ENCODE measurements around the gene SENP5. TPM values are rescaled to one million over a fixed set of nuclear protein-coding genes. Genes with fewer than 3 reads are reported as not detected.

SENP5 gene
- total RNA-seq, 1 donor from 2014 or later: 49.6 TPM

DNA sequence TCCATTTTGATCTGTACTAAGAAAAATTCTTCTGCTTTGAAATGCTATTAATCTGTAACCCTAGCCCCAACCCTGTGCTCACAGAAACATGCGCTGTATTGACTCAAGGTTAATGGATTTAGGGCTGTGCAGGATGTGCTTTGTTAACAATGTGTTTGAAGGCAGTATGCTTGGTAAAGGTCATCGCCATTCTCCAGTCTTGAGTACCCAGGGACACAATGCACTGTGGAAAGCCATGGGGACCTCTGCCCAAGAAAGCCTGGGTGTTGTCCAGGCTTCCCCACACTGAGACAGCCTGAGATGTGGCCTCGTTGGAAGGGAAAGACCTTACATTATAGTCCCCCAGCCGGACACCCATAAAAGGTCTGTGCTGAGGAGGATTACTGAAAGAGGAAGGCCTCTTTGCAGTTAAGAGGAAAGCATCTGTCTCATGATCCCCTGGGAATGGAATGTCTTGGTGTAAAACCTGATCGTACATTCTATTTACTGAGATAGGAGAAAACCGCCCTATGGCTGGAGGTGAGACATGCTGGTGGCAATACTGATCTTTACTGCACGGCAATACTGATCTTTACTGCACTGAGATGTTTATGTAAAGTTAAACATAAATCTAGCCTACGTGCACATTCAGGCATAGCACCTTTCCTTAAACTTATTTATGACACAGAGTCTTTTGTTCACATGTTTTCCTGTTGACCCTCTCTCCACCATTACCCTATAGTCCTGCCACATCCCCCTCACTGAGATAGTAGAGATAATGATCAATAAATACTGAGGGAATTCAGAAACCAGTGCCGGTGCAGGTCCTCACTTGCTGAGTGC lies 94.6 kb downstream of the SENP5 start:
- Mint-ChIP-seq H3K36me3 (ENCODE audit: unreplicated experiment) (peaks cover 7% of the 10 kb centered on the region), H3K4me1 (ENCODE audit: low read depth, unreplicated experiment) (peaks cover 11% of the 10 kb centered on the region), H3K4me3 (ENCODE audit: unreplicated experiment) (peak overlapping the region; percentile 26), H3K27me3 (ENCODE audit: unreplicated experiment) (peaks cover 18% of the 10 kb centered on the region), H3K27ac (ENCODE audit: unreplicated experiment) (peak overlapping the region; percentile 74), H3K9me3 (ENCODE audit: unreplicated experiment) (no peaks in the 10 kb centered on the region)
- no peak for DNase-seq
- TF ChIP-seq, protein P1, sequence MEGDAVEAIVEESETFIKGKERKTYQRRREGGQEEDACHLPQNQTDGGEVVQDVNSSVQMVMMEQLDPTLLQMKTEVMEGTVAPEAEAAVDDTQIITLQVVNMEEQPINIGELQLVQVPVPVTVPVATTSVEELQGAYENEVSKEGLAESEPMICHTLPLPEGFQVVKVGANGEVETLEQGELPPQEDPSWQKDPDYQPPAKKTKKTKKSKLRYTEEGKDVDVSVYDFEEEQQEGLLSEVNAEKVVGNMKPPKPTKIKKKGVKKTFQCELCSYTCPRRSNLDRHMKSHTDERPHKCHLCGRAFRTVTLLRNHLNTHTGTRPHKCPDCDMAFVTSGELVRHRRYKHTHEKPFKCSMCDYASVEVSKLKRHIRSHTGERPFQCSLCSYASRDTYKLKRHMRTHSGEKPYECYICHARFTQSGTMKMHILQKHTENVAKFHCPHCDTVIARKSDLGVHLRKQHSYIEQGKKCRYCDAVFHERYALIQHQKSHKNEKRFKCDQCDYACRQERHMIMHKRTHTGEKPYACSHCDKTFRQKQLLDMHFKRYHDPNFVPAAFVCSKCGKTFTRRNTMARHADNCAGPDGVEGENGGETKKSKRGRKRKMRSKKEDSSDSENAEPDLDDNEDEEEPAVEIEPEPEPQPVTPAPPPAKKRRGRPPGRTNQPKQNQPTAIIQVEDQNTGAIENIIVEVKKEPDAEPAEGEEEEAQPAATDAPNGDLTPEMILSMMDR (IDR thresholded peaks at IDR 0.05; ENCODE audit: partially characterized antibody, unreplicated experiment): no peak

DNA sequence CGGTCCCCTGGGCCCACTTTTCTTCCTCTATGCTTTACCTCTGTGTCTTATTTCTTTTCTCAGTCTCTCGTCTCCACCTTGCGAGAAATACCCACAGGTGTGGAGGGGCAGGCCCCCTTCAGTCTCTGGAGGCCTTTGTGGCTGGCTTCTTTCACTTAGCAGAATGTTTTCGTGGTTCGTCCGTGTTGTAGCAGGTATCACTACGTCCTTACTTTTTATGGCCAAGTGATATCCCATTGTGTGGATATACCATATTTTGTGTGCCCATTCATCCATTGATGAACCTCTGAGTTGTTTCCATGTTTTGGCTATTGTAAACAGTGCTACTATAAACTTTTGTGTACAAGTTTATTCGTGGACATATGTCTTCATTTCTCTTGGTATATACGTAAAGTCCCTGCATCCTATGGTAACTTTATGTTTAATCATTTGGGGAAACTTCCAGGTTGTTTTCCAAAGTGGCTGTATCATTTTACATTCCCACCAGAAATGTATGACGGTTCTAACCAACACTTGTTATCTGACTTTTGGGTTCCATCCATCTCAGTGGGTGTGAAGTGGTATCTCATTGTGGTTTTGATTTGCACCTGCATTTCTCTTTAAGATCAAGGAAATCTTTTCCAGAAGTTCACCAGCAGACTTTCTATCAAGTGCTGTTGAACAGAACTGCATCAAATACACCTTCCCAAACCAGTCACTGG lies 95.4 kb downstream of the SENP5 start:
- no peak for DNase-seq
- TF ChIP-seq, protein P1 (IDR thresholded peaks at IDR 0.05; ENCODE audit: partially characterized antibody, unreplicated experiment): no peak
- Mint-ChIP-seq H3K36me3 (ENCODE audit: unreplicated experiment) (peaks cover 11% of the 10 kb centered on the region), H3K9me3 (ENCODE audit: unreplicated experiment) (no peaks in the 10 kb centered on the region), H3K27ac (ENCODE audit: unreplicated experiment) (peak overlapping the region; percentile 74), H3K4me3 (ENCODE audit: unreplicated experiment) (no peak overlapping the region), H3K4me1 (ENCODE audit: low read depth, unreplicated experiment) (peaks cover 13% of the 10 kb centered on the region), H3K27me3 (ENCODE audit: unreplicated experiment) (peaks cover 24% of the 10 kb centered on the region)

DNA sequence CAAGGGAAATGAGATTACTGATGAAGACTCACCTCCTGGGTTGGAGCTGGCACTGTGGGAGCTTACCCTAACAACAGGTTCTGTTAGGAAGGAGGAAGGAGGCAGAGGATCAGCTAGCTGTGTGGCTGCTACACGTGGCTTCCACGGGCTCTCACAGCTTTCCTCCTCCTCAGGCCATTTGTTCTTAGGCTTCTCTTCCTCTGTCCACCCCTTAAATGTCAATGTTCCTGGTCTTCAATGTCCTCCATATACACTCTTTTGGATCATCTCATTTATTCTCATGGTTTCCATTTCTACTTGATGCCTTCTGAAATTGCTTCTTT lies 95.9 kb downstream of the SENP5 start:
- H3K4me3 Mint-ChIP-seq (ENCODE audit: unreplicated experiment): no peak overlapping the region
- H3K36me3 Mint-ChIP-seq (ENCODE audit: unreplicated experiment): peaks cover 11% of the 10 kb centered on the region
- TF ChIP-seq, protein P1 (IDR thresholded peaks at IDR 0.05; ENCODE audit: partially characterized antibody, unreplicated experiment): no peak
- peaks cover 13% of the 10 kb centered on the region for H3K4me1 Mint-ChIP-seq (ENCODE audit: low read depth, unreplicated experiment)
- H3K27me3 Mint-ChIP-seq (ENCODE audit: unreplicated experiment): peaks cover 24% of the 10 kb centered on the region
- no peak overlapping the region for H3K27ac Mint-ChIP-seq (ENCODE audit: unreplicated experiment)
- DNase-seq: no peak
- H3K9me3 Mint-ChIP-seq (ENCODE audit: unreplicated experiment): no peaks in the 10 kb centered on the region

DNA sequence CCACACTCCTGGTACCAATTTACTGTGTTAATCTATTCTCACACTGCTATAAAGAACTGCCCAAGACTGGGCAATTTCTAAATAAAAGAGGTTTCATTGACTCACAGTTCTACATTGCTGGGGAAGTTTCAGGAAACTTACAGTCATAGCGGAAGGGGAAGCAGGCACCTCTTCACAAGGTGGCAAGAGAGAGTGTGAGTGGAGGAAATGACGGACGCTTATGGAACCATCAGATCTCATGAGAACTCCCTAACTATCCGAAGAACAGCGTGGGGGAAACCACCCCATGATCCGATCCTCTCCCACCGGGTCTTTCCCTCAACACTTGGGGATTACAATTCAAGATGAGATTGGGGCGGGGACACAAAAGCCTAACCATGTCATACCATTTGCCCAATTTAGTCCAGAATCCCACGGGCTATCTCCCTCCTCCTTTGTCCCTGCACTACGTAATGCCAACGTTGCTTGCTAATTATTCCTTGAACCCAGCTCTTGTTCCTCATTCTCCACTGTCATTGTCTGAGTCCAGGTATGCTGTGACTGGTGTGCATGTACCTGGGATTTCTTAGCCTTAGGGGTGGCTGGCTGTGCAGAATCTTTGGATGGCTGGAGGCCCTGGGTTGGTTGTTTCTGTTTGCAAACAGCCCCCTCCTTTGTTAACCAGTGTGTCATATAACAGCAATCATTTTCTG lies 97.5 kb downstream of the SENP5 start:
- TF ChIP-seq, protein P1 (IDR thresholded peaks at IDR 0.05; ENCODE audit: partially characterized antibody, unreplicated experiment): no peak
- H3K9me3 Mint-ChIP-seq (ENCODE audit: unreplicated experiment): peaks cover 2% of the 10 kb centered on the region
- peaks cover 26% of the 10 kb centered on the region for H3K27me3 Mint-ChIP-seq (ENCODE audit: unreplicated experiment)
- no peak overlapping the region for H3K27ac Mint-ChIP-seq (ENCODE audit: unreplicated experiment)
- H3K36me3 Mint-ChIP-seq (ENCODE audit: unreplicated experiment): peaks cover 11% of the 10 kb centered on the region
- no peak for DNase-seq
- H3K4me1 Mint-ChIP-seq (ENCODE audit: low read depth, unreplicated experiment): peaks cover 13% of the 10 kb centered on the region
- H3K4me3 Mint-ChIP-seq (ENCODE audit: unreplicated experiment): no peak overlapping the region

All from glutamatergic neuron (in vitro differentiated cells).